SH-SY5Y (cell line): ENCODE results near the gene RPLP2.

Experiments
- GATA2 ChIP-seq: IDR thresholded peaks from 2 replicates; pipeline ENCODE4 v1.6.1; 2011; ENCODE audit warnings: mild to moderate bottlenecking, low read depth, low read length
- GATA3 ChIP-seq: IDR thresholded peaks from 2 replicates; pipeline ENCODE4 v1.6.1; 2011; ENCODE audit warnings: low read depth, mild to moderate bottlenecking, low read length, moderate library complexity

- no peak for TF ChIP-seq GATA3
- TF ChIP-seq GATA2 = no peak
Observed at GRCh38 chr11:788009-788640, 21.6 kb upstream of the RPLP2 start.
